Adrenal gland (tissue), 12 donors: ENCODE data around the gene BRD1. TPM values are rescaled to one million over a fixed set of nuclear protein-coding genes. Genes with fewer than 3 reads are reported as not detected.

Experiments
- DNase-seq, 7 donors: peaks; one replicate each; pipeline ENCODE4 v3.0.0-alpha.2; 2019 to 2020
- H3K27ac ChIP-seq, 5 donors: fragments of 200-600 bp; sonication (generic) in 4 of 5; 1 replicate in 3 of 5; 2 replicates in 2 of 5; pipeline versions ENCODE4 v1.5.1 to v1.8.0; 2016 to 2020; ENCODE audit warnings: mild to moderate bottlenecking in 1 of 5
- H3K27me3 ChIP-seq: fragments of 200-600 bp; 2 replicates; pipeline ENCODE4 v1.8.0; 2021
- H3K36me3 ChIP-seq, 2 donors: fragments of 200-600 bp; replicated peaks in 1 of 2; 1 replicate in 1 of 2; 2 replicates in 1 of 2; pipeline versions ENCODE4 v1.5.1 to v1.8.0; 2018 to 2022
- H3K4me1 ChIP-seq, 2 donors: fragments of 200-600 bp; replicated peaks in 1 of 2; 1 replicate in 1 of 2; 2 replicates in 1 of 2; pipeline versions ENCODE4 v1.5.1 to v1.8.0; 2018 to 2021
- H3K4me3 ChIP-seq, 4 donors: fragments of 200-600 bp; sonication (generic) in 3 of 4; one replicate each; pipeline ENCODE4 v1.5.1; 2016 to 2018
- H3K9me3 ChIP-seq, 3 donors: fragments of 200-600 bp; sonication (generic) in 1 of 3; replicated peaks in 1 of 3; 1 replicate in 2 of 3; 2 replicates in 1 of 3; pipeline versions ENCODE4 v1.5.1 to v1.8.0; 2016 to 2021
- CTCF ChIP-seq, 6 experiments: fragments of 450-650 bp in 4 of 6; fragments of 200-600 bp in 2 of 6; sonication (generic) in 1 of 6; IDR thresholded peaks; 1 replicate in 5 of 6; 2 replicates in 1 of 6; pipeline versions ENCODE4 v1.5.1 to v1.8.0; 2016 to 2021; ENCODE audit warnings: antibody characterized with exemption in 6 of 6, mild to moderate bottlenecking in 2 of 6, moderate library complexity in 1 of 6
- POLR2A ChIP-seq, 2 donors: fragments of 450-650 bp; IDR thresholded peaks; one replicate each; pipeline ENCODE4 v1.6.1; 2017; ENCODE audit warnings: antibody characterized with exemption in 2 of 2, mild to moderate bottlenecking in 2 of 2, moderate library complexity in 1 of 2
- WGBS, 4 donors: extraction: QIAGEN DNeasy Blood & Tissue Kit in 2 of 4; methylation state at CpG; one replicate each; pipeline versions ENCODE4 v1.1.5 to v1.1.7; 2013 to 2017; 5-methylcytosine and 5-hydroxymethylcytosine counted together
- intact Hi-C, 2 donors: fragments of 100-400 bp; cut with DNase I; formaldehyde crosslinking; loops; one replicate each; pipeline versions ENCODE4 v1.14.1 to v1.15.0; 2022 to 2023
- polyA plus RNA-seq, 3 donors: library from polyadenylated mRNA; stranded (reverse); fragments of 200-250 nt in 2 of 3; fragments of 350-450 nt in 1 of 3; fragmentation: Illumina TruSeq in 1 of 3; extraction: RNeasy Lipid Tissue Mini Kit (QIAGEN cat#74804) in 1 of 3; gene quantifications; one replicate each; pipeline ENCODE4 v1.2.3, GENCODE V29; 2013 to 2014
- total RNA-seq, 9 donors: library from RNA; depleted of rRNA in 4 of 9; stranded (reverse); fragments of >200 nt in 4 of 9; fragments of 120-200 nt in 1 of 9; fragmentation: NEBNext Ultra II Directional in 1 of 9; extraction: Animal tissue kit (Norgen Biotek cat#: 25700) in 1 of 9; gene quantifications; one replicate each; pipeline versions ENCODE4 v1.1.0 to v1.2.4, GENCODE V29; 2013 to 2023
- donor health status: healthy with polysubstance abuse.
- donor health status: Bipolar disorder and iron deficiency.
- donor health status: DM: yes; HTN: yes; CAD: no.
- donor health status: DM: no; HTN: no; CAD: no.
- donor health status: DM: no; HTN: no; CAD: no.
- donor health status: DM: yes; HTN: yes; CAD: no.

Gene BRD1
- total and polyA plus RNA-seq, 12 donors = 9.4 to 62.4 (median 26.6) TPM

GRCh38 chr22:49847751-49848689 lies 20.3 kb upstream of the BRD1 start:
- peak in 1 of 7 donors; percentile 19 for DNase-seq
- Histone ChIP-seq H3K4me3 (peak overlapping the region in 1 of 4 donors; percentile 55), H3K4me1 (peaks cover 16 to 22% of the 10 kb centered on the region in 2 donors), H3K27ac (peak overlapping the region in 1 of 5 donors; percentile 67), H3K9me3 (no peaks in the 10 kb centered on the region), H3K27me3 (peaks cover 21% of the 10 kb centered on the region), H3K36me3 (no peaks in the 10 kb centered on the region)
- intact Hi-C loops = no loop called here
- TF ChIP-seq CTCF (IDR thresholded peaks at IDR 0.05) = no peak
- TF ChIP-seq POLR2A (IDR thresholded peaks at IDR 0.05) = no peak
- WGBS, 4 donors = 19 to 67% (median 30%) methylated on average over 16 to 64 of the region's 64 CpGs

GRCh38 chr22:49845666-49846459 lies 18.2 kb upstream of the BRD1 start:
- no peaks in the 10 kb centered on the region for H3K9me3 ChIP-seq
- H3K27ac ChIP-seq = no peak overlapping the region
- peaks cover 21% of the 10 kb centered on the region for H3K27me3 ChIP-seq
- 75 to 84% (median 78%) methylated on average over 16 to 19 of the region's 19 CpGs for WGBS, 4 donors
- no peaks in the 10 kb centered on the region for H3K36me3 ChIP-seq
- no peak for DNase-seq
- intact Hi-C loops = no loop called here
- no peak overlapping the region for H3K4me3 ChIP-seq
- H3K4me1 ChIP-seq = peaks cover 11 to 16% of the 10 kb centered on the region in 2 donors
- no peak for TF ChIP-seq POLR2A (IDR thresholded peaks at IDR 0.05)
- TF ChIP-seq CTCF (IDR thresholded peaks at IDR 0.05) = no peak

DNA sequence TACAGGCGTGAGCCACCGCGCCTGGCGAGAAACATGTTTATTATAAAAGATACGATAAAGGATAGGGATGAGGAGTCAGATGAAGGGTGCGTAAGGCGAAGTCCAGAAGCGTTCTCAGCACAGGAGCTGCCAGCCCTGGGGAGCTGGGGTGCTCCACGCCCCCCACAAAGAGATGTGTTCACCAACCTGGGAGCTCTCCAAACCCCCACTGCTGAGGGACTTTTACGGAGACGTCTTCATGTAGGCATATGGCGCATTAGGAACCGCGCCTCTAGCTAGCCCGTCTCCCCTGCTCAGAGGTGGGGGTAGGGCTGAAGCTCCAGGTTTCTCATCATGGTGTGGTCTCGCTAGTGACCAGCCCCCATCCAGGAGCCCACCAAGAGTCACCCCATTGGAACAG lies 17.6 kb upstream of the BRD1 start:
- no peak overlapping the region for H3K4me3 ChIP-seq
- H3K9me3 ChIP-seq = no peaks in the 10 kb centered on the region
- intact Hi-C loops = no loop called here
- H3K27me3 ChIP-seq = peaks cover 20% of the 10 kb centered on the region
- H3K27ac ChIP-seq = no peak overlapping the region
- TF ChIP-seq POLR2A (IDR thresholded peaks at IDR 0.05) = no peak
- TF ChIP-seq CTCF (IDR thresholded peaks at IDR 0.05) = no peak
- H3K4me1 ChIP-seq = peaks cover 11 to 16% of the 10 kb centered on the region in 2 donors
- DNase-seq = no peak
- no peaks in the 10 kb centered on the region for H3K36me3 ChIP-seq
- 78 to 83% (median 81%) methylated on average over 14 to 16 of the region's 16 CpGs for WGBS, 4 donors
